Colon (tissue), 2 donors: ENCODE data around the gene ACVR1C.
A peak's percentile ranks its signal among the peaks of the same experiment; 100 is the strongest.

ENCODE experiments used
- FAIRE-seq: peaks from 2 replicates; lab custom pipeline; 2012; peaks lifted over from hg19 to GRCh38; lab: Jason Lieb, UNC
- donor health status: control.
- donor health status: control.

ACVR1C gene

GRCh38 chr2:157628477-157629415, at the start of gene ACVR1C:
Gene ACVR1C, minus strand, starts transcription at chr2:157628864. Its CDS starts 220 bp downstream, at chr2:157628644.
- FAIRE-seq: no peak

GRCh38 chr2:157677941-157678340, 49.3 kb upstream of the ACVR1C start:
- FAIRE-seq: no peak

GRCh38 chr2:157672129-157672528, 43.5 kb upstream of the ACVR1C start:
- FAIRE-seq: no peak

- no peak for FAIRE-seq
Observed at GRCh38 chr2:157662401-157662800, 33.7 kb upstream of the ACVR1C start.

- FAIRE-seq: no peak
Observed at GRCh38 chr2:157661776-157662175, 33.1 kb upstream of the ACVR1C start.

- no peak for FAIRE-seq
Observed at GRCh38 chr2:157657858-157658257, 29.2 kb upstream of the ACVR1C start.

GRCh38 chr2:157657101-157657500, 28.4 kb upstream of the ACVR1C start:
- no peak for FAIRE-seq

- no peak for FAIRE-seq
Observed at GRCh38 chr2:157644776-157645175, 16.1 kb upstream of the ACVR1C start.

- FAIRE-seq: no peak
Observed at GRCh38 chr2:157631861-157632260, 3.2 kb upstream of the ACVR1C start.

GRCh38 chr2:157627594-157628476, 829 bp downstream of the ACVR1C start:
- no peak for FAIRE-seq

- no peak for FAIRE-seq
Observed at GRCh38 chr2:157625296-157625695, 3.4 kb downstream of the ACVR1C start.

GRCh38 chr2:157620956-157621355, 7.7 kb downstream of the ACVR1C start:
- FAIRE-seq: no peak

- FAIRE-seq: no peak
Observed at GRCh38 chr2:157611726-157612125, 16.9 kb downstream of the ACVR1C start.

- no peak for FAIRE-seq
Observed at GRCh38 chr2:157611110-157611509, 17.6 kb downstream of the ACVR1C start.

- peak; percentile 47 for FAIRE-seq
Observed at GRCh38 chr2:157606534-157606933, 22.1 kb downstream of the ACVR1C start.

- FAIRE-seq: no peak
Observed at GRCh38 chr2:157603198-157603597, 25.5 kb downstream of the ACVR1C start.

GRCh38 chr2:157601807-157602206, 26.9 kb downstream of the ACVR1C start:
- no peak for FAIRE-seq

- FAIRE-seq: no peak
Observed at GRCh38 chr2:157596992-157597681, 31.5 kb downstream of the ACVR1C start.

GRCh38 chr2:157593411-157593810, 35.3 kb downstream of the ACVR1C start:
- no peak for FAIRE-seq

GRCh38 chr2:157592948-157593347, 35.7 kb downstream of the ACVR1C start:
- no peak for FAIRE-seq

GRCh38 chr2:157592374-157592773, 36.3 kb downstream of the ACVR1C start:
- FAIRE-seq: no peak

GRCh38 chr2:157587576-157587975, 41.1 kb downstream of the ACVR1C start:
- no peak for FAIRE-seq
